GM12801 (cell line): ENCODE data around the gene GPR17.

Experiments used
- TF ChIP-seq, protein P1 (sequence below): IDR thresholded peaks from one replicate; pipeline ENCODE4 v1.5.1; 2011; ENCODE audit warnings: control low read depth; ENCODE audit not compliant: insufficient read length; ENCODE audit errors: extremely low read depth

GPR17 gene

DNA sequence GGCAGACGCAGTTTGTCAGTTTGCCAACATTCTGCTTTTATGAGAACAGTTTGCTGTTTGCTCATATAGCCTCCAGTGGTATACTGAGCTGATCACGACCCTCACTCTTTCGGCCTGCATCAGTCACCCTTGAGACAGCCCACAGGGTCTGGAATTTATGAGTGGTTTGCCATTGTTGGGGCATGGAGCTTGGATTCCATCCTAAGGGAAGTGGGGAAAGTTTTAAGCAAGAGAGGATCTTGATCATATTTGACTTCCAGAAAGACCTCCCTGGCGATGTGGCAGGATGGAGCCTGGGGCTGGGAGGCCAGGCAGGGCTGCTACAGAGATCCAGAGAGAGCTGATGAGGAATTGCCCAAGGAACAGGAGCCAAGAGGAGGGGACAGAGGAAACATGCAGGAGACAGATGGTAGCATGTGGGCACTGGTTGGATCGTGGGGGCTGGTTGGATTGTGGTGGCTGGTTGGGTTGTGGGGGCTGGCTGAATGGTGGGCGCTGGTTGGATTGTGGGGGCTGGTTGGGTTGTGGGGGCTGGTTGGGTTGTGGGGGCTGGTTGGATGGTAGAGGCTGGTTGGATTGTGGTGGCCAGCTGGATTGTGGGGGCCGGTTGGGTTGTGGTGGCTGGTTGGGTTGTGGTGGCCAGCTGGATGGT, 27.3 kb upstream of the GPR17 start:
- TF ChIP-seq, protein P1, sequence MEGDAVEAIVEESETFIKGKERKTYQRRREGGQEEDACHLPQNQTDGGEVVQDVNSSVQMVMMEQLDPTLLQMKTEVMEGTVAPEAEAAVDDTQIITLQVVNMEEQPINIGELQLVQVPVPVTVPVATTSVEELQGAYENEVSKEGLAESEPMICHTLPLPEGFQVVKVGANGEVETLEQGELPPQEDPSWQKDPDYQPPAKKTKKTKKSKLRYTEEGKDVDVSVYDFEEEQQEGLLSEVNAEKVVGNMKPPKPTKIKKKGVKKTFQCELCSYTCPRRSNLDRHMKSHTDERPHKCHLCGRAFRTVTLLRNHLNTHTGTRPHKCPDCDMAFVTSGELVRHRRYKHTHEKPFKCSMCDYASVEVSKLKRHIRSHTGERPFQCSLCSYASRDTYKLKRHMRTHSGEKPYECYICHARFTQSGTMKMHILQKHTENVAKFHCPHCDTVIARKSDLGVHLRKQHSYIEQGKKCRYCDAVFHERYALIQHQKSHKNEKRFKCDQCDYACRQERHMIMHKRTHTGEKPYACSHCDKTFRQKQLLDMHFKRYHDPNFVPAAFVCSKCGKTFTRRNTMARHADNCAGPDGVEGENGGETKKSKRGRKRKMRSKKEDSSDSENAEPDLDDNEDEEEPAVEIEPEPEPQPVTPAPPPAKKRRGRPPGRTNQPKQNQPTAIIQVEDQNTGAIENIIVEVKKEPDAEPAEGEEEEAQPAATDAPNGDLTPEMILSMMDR, result no peak

DNA sequence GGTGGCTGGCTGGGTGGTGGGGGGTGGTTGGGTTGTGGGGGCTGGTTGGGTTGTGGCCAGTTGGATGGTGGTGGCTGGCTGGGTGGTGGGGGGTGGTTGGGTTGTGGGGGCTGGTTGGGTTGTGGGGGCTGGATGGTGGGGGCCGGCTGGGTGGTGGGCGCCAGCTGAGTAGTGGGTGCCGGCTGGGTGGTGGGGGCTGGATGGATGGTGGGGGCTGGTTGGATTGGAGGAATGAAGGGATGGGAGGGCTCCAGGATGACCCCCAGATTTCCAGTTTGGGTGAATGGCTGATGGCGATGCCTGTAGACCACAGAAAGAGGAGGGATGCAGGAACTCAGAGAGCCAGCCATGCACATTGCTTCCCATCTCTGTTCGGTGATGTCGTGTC, 26.8 kb upstream of the GPR17 start:
- TF ChIP-seq, protein P1, result no peak

DNA sequence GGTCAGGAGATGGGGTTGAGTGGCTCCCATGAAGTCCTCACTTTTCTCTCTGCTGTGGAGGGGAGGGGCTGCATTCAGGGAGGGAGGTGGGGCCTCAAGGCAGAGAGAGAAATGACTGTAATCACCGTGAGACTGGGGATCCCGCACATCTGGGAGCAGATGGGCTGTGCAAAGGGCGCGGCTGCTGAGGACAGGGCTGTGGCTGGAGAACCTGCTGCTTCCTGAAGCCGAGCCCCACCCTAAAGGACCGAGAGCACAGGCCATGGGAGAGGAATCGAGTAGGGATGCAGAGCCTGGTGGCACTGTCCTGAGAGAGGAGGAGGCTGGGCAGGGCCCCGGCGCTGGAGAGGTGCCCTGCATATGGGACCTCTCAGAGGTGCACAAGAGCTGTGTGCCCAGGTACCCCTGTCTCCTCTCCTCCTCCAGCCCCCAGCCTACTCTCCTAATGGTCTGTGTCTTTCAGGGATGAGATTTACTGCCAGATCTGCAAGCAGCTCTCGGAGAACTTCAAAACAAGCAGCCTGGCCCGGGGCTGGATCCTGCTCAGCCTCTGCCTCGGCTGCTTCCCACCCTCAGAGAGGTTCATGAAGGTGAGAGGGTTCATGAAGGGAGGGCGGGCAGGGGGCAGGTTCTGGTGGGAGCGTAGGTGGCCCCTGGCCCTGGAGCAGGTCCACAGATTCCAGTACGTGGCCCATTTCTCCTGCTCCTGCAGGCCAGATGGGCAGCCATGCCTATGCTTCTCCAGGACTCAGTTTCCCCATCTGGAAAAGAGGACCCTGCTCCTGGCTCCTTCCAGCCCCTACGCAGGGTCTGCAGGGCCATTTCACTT, 25.9 kb upstream of the GPR17 start:
- TF ChIP-seq, protein P1, result no peak

- TF ChIP-seq, protein P1, result no peak
Observed at GRCh38 chr2:127620866-127621265, 25.1 kb upstream of the GPR17 start.

GRCh38 chr2:127621981-127622431, 23.9 kb upstream of the GPR17 start:
- TF ChIP-seq, protein P1, result no peak

DNA sequence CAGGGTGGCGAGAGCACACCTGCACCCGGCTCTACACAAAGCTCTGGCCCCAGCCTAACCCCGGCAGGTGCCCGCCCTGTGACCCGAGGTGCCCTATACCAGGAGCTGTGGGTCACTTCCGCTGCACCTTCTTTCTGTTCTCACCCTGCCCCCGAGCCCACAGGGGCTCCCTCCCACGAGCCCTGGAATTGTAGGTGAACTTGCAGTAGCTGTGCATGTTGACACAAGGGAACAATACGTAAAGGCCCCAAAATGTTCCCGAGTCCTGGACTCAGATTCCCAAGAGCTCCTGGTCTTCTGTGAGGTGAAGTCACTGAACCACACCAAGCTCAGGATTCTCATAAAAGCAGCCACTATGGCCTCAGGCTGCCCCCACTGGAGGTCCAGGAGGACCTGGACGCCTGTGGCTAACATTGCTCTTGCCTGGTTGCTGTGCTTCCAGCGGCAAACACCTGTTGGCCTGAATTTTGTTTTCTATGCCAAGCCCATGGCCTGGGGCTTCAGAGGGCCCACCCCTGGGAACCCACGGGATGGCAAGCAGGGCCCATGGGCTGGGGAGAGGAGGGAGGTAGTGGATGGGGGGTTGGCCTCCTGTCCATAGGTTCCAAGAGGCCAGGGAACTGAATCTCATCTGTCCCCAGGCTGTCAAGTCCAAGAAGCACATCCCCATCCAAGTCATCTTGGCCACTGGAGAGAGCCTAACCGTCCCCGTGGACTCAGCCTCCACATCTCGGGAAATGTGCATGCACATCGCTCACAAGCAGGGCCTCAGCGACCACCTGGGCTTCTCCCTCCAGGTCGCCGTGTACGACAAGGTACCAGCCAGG, 23.2 kb upstream of the GPR17 start:
- TF ChIP-seq, protein P1, result no peak
